Left renal cortex interstitium (tissue), 4 donors: ENCODE measurements around the gene BBS7. TPM values are rescaled to one million over a fixed set of nuclear protein-coding genes. Genes with fewer than 3 reads are reported as not detected.

Source experiments
- DNase-seq, 4 donors: peaks; one replicate each; pipeline ENCODE4 v3.0.0-alpha.2; 2013; ENCODE audit warnings: low read depth in 4 of 4, low spot score in 2 of 4, missing footprints in 1 of 4
- polyA plus RNA-seq, 4 donors: library from polyadenylated mRNA; unstranded; fragments of 120-200 nt; gene quantifications; one replicate each; pipeline ENCODE4 v1.2.1, GENCODE V29; 2013; ENCODE audit not compliant: insufficient read length in 4 of 4

The BBS7 gene
- polyA plus RNA-seq, 4 donors: 22.8 to 28.1 (median 24.8) TPM

GRCh38 chr4:121838136-121838535 is 32.1 kb downstream of the BBS7 start:
- DNase-seq: no peak

- DNase-seq: no peak
Observed at GRCh38 chr4:121829511-121829910, 40.8 kb downstream of the BBS7 start.

- no peak for DNase-seq
Observed at GRCh38 chr4:121827853-121828252, 42.4 kb downstream of the BBS7 start.

DNA sequence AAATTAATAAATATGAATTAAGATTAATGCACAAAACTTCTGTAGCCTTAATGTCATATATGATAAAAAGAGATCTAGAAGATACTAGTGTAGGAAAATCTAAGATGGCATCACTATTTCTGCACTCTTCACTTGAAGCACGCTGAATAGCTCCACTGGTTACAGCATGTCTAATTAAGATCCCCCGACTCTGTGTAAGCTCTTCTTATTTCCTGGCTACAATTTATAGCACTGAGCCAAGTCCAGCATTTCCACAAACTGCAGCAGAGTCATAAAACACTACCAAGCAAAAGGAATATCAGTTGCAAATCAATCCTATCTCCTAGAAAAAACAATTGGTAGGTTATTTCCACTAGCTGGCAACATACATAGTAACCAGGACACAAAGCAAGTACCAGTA is 45.3 kb downstream of the BBS7 start:
- DNase-seq: no peak

DNA sequence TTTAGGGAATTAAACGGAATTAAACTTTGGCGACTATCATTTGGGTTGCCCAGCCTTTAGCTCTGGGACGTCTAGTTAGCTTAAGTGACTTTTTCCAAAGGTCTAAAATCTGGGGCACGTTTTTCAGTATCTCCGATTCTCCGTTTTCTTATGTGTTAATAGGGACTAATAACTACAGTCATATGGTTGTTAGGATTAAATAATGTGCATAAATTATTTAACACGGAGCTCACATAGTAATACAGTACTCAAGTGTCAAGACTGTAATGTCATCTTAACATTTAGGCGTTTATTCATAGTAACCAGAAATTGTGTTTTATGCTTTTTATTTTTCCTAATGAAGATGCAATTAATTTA is 46.1 kb downstream of the BBS7 start:
- DNase-seq: no peak

GRCh38 chr4:121823505-121824170 is 46.6 kb downstream of the BBS7 start, which contains the start of gene CCNA2:
Gene CCNA2, minus strand, starts transcription at chr4:121823883. Its CDS starts 255 bp downstream, at chr4:121823628.
- peak; percentile 85 to 96 (median 89) for DNase-seq

DNA sequence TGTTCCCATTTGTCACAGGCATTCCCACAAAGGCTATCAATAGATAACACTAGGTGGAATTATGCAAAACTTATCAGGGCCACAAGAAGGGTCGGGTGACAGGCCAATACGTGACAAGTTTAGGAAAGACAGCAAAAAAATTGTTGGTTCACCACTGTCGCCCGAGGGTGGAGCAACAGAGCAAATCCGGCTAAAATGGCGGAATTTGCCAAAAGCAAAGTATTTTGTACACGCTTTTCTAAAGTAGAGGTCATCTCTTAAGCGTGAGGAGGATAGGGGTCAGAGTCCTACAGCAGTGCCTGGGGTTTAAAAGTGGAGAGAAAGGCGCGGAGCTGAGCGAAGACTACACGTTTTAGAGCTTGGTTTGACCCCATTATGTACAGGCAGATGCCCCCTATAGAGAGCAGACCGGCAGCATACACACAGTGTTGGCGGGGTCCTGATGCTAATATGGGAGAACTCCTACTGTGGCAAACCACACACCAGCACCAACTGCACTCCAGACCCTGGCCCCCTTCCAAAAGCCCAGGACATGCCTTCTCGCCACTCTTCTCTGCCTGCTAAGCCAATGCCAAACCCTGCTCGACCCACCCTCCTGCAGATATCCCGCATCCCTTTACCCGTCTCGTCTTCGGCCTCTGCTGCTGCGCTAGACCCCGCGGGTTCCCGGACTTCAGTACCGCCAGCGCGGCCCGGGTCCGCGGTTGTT is 47.3 kb downstream of the BBS7 start:
- DNase-seq: no peak

- no peak for DNase-seq
Observed at GRCh38 chr4:121822047-121822446, 48.2 kb downstream of the BBS7 start.

GRCh38 chr4:121819216-121819965 is 50.9 kb downstream of the BBS7 start:
- DNase-seq: no peak

- no peak for DNase-seq
Observed at GRCh38 chr4:121818215-121818614, 52.1 kb downstream of the BBS7 start.

DNA sequence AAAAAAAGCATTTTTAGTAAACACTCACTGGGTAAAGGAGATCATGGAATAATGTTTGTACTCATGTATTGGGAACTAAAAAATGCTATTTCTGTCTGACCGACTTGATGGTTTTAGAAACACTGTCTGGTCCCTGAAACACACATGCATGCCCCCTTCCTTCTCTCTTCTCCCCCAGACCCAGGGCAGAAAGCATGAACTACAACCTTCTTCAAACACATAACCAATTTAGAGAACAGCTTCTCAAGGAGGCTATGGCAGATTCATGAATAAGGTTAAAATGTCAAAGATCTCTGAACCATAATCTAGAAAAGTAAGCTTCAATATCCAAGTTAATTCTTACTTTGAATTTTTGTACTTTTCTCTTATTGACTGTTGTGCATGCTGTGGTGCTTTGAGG is 52.6 kb downstream of the BBS7 start:
- DNase-seq: no peak

GRCh38 chr4:121817006-121817405 is 53.3 kb downstream of the BBS7 start:
- DNase-seq: no peak

DNA sequence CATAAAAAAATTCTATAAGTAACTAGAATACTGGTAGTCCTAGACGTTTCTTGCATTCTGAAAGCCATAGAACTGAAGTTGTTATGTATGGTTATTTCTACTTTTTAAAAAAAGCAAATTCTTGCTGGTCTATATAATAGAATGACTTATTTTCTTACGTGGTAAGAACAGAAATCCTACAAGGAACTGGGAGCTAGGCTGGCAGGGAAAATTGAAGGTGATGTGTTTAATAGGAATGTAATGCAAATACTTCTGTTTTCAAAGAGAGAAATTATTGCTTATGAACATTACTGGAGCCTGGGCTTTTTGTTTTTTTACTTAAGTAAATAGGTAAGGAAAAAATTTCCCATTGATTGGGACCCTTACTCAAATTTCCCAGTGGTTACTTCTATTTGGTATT is 55.5 kb downstream of the BBS7 start:
- DNase-seq: no peak

GRCh38 chr4:121811122-121811521 is 59.2 kb downstream of the BBS7 start:
- DNase-seq: no peak

DNA sequence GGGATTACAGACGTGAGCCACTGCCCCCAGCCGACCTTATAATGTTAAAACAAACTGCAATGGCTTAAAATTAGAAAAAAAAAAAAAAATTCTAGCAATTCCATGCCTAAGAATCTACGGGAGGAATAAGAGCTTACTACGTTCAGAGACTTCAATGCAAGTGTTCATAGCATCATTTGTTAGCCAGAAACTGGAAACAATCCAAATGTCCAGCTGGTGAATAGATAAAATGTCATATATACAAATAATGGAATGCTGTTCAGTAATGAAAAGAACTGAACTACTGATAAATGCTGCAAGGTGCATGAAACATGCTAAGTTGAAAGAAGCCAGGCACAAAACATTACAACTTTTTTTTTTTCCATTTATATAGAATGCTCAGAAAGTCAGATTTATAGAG is 63.9 kb downstream of the BBS7 start:
- no peak for DNase-seq

GRCh38 chr4:121801715-121802075 is 68.6 kb downstream of the BBS7 start:
- no peak for DNase-seq

DNA sequence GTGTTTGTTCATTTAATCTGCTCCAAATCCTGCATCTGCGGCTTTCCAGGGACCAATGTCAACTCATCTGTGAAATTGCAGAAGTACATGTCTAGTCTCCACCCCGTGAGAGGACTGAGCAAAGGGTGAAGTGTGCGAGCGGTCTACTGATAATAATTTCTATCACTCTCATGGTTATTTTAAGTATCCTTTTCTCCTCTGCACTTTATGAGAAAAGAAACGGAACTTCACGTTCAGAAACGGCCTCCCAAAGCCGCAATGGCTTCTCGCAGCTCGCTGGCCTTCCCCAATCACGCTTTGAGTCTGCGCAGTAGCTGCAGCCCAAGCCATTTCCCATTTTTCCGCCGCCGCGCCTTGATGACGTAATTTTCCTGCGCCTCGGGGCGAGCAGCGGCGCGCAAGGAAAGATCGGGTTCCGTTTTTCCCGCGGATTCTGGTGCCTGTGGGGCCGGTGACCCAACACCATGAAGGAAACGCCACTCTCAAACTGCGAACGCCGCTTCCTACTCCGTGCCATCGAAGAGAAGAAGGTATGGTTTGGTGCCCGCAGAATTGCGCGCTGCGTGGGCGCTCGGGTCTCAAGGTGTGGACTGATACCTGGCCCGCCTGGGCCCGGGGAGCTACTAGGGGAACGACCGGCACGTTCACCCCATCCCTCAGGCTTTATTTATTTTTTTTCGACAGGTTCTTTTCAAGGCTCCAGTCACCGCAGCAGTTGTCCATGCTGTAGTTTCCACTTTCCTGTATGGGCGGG is 69.1 kb downstream of the BBS7 start, which contains the start of gene EXOSC9:
EXOSC9 (plus strand) TSS at position 363 of the 754 bp plus-strand sequence; CDS start at position 465, 102 bp downstream.
- DNase-seq: peak; percentile 88 to 95 (median 91)

DNA sequence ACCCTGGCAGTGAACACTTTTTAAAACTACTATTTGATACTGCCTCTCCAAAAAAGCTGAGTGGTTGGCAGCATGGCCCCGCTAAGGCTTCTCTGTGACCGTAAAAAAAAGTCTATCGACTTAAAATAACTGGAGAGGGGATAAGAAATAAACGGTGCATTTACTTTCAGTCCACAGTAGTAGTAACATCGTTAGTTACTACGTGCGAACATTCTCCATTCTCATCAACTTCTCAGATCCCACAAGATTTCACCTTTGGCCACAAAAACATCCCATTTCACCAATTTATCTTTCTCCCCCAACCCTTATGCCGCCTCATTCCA is 69.7 kb downstream of the BBS7 start:
- DNase-seq: no peak

DNA sequence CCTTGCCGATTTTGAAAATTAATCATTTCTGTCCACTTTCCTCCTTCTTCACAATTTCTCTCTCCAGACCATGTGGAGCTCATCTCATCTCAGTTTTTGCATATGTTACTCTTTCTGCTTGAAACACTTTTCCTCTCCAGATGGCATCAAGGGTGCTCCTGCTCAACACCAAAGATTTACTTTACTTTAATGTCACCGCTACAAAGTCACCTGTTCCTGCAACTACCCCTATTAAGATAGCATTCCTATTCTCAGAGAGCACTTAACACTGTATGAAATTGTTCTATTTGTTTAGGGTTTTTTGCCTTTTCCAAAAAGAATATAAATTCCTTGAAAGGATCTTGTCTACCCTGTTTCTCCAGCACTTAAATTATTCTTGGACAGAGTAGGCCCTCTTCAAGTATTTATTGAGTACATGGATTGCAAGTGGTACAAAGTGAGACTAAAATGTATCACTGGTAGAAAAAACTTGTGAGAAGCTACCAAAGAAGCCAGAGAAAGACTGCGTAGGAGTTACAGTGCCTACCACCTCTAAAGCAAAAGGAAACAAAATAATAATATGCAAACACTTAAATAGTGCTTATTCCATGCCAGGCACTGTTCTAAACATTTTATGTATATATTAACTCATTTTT is 70.3 kb downstream of the BBS7 start:
- DNase-seq: no peak

DNA sequence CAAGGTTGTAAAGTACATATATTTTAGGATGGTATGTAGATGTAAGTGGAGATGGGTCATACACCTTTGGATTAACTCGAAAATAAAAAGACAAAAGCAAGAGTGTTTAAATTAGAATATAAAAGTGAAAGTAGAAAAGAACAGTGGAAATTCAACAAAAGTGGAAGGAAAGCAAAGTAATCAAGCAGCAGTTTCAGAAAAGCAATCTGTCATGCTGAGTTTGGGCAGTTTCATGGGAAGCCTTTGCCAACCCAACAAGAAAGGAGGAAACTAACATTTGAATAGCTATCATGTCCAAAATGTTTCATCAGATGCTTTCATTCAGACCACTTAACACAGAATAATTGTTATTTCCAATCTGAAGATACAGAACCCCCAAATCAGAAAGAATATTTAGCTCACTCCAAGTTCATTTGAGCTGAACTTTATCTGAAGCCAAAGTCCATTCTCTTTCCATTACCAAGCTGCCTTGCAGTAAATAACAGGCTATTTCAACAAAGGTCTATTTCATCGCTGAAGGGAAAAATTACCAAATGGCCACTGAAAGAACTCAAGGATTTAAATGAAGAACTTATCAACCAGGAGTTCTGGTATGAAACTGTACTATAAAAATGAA is 71.0 kb downstream of the BBS7 start:
- DNase-seq: no peak
